Lower leg skin (tissue), 4 donors: Measurements from ENCODE around the gene C17orf113. TPM values are rescaled to one million over a fixed set of nuclear protein-coding genes. Genes with fewer than 3 reads are reported as not detected.
A peak's percentile ranks its signal among the peaks of the same experiment; 100 is the strongest.
"Not testable (repeated sequence)": the region's sequence is repeated elsewhere in the genome, so short reads cannot be mapped to it uniquely, and the experiment has no call there.

ENCODE experiments used
- DNase-seq, 2 donors: peaks; one replicate each; pipeline ENCODE4 v3.0.0-alpha.2; 2019; ENCODE audit warnings: low spot score in 2 of 2
- H3K4me3 ChIP-seq: fragments of 200-600 bp; sonication (generic); 2 replicates; pipeline ENCODE4 v1.5.1; 2017; ENCODE audit warnings: mild to moderate bottlenecking, low read depth; ENCODE audit not compliant: poor library complexity, severe bottlenecking
- POLR2A ChIP-seq, 2 donors: fragments of 450-650 bp; IDR thresholded peaks; one replicate each; pipeline ENCODE4 v1.6.1; 2016 to 2017; ENCODE audit warnings: antibody characterized with exemption in 2 of 2, mild to moderate bottlenecking in 1 of 2, moderate library complexity in 1 of 2
- WGBS, 2 donors: methylation state at CpG; one replicate each; pipeline ENCODE4 v1.1.5; 2018; 5-methylcytosine and 5-hydroxymethylcytosine counted together
- intact Hi-C: fragments of 100-400 bp; cut with DNase I; formaldehyde crosslinking; loops from one replicate; pipeline ENCODE4 v1.15.0; 2023; ENCODE audit warnings: low total_unique reads
- total RNA-seq, 4 donors: library from RNA; depleted of rRNA; stranded (reverse); fragments of >200 nt; gene quantifications; one replicate each; pipeline ENCODE4 v1.1.0, GENCODE V29; 2016
- TF ChIP-seq, protein P1 (sequence below), 3 donors: fragments of 450-650 bp; IDR thresholded peaks; one replicate each; pipeline ENCODE4 v1.5.1; 2016; ENCODE audit warnings: antibody characterized with exemption in 3 of 3, mild to moderate bottlenecking in 3 of 3, moderate library complexity in 2 of 3

The C17orf113 gene
- total RNA-seq, 4 donors from 2014 or later, result 0.97 to 1.8 (median 1.5) TPM

DNA sequence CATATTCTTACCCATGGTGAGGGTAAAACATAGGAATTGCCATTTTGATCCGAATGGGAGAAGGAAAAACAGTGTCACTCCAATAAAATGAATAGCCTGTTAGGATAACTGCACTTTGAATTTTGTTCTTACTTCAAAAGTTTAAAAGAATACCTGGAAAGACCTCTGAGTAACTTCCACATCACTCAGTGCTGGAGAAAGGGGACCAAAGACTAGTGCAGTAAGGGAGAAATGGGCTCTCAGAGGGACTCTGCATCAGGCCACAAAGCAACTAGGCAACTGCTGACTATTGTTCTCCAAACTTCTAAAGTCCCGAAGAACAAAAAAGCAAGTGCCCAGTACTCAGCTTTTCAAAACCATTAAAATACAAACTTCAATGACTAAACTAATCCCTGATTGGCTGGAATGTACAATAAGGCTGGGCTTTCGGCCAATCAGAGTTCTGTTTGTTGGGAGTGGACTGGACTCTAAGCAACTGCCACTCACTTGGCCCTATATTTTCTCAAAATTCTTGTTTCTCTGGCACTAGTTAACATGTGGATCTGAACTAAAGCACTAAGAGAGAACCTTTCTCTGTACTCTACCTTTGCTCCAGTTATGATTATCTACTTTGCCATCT is 39.4 kb downstream of the C17orf113 start:
- DNase-seq, result peak in 1 of 2 donors; percentile 50
- TF ChIP-seq, protein P1, sequence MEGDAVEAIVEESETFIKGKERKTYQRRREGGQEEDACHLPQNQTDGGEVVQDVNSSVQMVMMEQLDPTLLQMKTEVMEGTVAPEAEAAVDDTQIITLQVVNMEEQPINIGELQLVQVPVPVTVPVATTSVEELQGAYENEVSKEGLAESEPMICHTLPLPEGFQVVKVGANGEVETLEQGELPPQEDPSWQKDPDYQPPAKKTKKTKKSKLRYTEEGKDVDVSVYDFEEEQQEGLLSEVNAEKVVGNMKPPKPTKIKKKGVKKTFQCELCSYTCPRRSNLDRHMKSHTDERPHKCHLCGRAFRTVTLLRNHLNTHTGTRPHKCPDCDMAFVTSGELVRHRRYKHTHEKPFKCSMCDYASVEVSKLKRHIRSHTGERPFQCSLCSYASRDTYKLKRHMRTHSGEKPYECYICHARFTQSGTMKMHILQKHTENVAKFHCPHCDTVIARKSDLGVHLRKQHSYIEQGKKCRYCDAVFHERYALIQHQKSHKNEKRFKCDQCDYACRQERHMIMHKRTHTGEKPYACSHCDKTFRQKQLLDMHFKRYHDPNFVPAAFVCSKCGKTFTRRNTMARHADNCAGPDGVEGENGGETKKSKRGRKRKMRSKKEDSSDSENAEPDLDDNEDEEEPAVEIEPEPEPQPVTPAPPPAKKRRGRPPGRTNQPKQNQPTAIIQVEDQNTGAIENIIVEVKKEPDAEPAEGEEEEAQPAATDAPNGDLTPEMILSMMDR (IDR thresholded peaks at IDR 0.05), result no peak
- no peak for TF ChIP-seq POLR2A (IDR thresholded peaks at IDR 0.05)
- H3K4me3 ChIP-seq, result no peak overlapping the region
- WGBS, 2 donors, result 90% methylated on average over 3 of the region's 3 CpGs
- intact Hi-C loops, result no loop called here

GRCh38 chr17:42010266-42010680 is 40.1 kb downstream of the C17orf113 start:
- intact Hi-C loops, result not testable (repeated sequence)
- 45 to 48% methylated on average over 9 of the region's 9 CpGs for WGBS, 2 donors

DNA sequence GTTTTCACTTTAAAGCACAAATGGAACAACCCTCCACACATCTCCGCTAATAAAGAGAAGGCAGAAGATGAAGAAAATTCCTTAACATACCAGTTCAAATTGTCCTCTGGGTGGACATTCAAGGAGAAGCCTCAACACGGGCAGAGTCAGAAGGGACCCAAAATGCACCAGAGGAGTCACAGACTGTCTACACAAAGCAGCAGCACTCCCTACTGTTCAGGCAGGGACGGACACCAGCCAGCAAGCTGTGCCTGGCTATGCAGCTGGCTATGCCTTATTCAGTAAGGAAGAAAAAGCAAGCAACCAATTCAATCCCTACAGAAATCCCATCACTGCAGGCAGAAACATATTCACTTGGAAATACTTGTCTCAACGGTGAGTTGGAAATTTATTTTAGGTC is 41.2 kb downstream of the C17orf113 start:
- intact Hi-C loops, result no loop called here
- 75 to 82% methylated on average over 4 of the region's 4 CpGs for WGBS, 2 donors
- TF ChIP-seq, protein P1 (IDR thresholded peaks at IDR 0.05), result no peak
- no peak for TF ChIP-seq POLR2A (IDR thresholded peaks at IDR 0.05)
- DNase-seq, result peak in 1 of 2 donors; percentile 62
- no peak overlapping the region for H3K4me3 ChIP-seq

More at GRCh38 chr17:42010266-42010680, 40.1 kb downstream of the C17orf113 start:
- not testable (repeated sequence) for H3K4me3 ChIP-seq
- peak; percentile 22 to 87 for DNase-seq

DNA sequence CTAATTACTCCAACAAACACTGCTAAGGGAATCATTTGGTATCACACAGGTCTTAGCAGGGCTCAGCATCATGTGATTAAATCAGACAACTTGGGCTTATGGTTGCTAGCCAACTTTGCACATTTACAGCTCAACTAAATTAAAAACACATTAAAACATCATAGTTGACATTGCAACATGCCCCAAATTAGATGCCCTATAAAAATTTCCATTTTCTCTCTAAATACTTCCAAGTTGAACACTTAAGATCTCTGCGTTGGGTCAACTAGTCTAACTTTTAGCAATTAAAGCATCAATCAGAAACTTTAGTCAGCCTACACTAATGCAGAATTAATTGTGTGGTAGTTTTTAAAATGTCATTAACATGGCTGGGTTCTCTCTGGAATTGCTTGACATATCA is 45.2 kb downstream of the C17orf113 start:
- no peak for DNase-seq
- H3K4me3 ChIP-seq, result no peak overlapping the region
- TF ChIP-seq, protein P1 (IDR thresholded peaks at IDR 0.05), result no peak
- no peak for TF ChIP-seq POLR2A (IDR thresholded peaks at IDR 0.05)
- intact Hi-C loops, result no loop called here
- 45 to 50% methylated on average over 1 of the region's 1 CpG for WGBS, 2 donors

- intact Hi-C loops, result no loop called here
- 77 to 88% methylated on average over 3 of the region's 3 CpGs for WGBS, 2 donors
- H3K4me3 ChIP-seq, result no peak overlapping the region
- no peak for DNase-seq
- TF ChIP-seq POLR2A (IDR thresholded peaks at IDR 0.05), result no peak
Observed at GRCh38 chr17:42002792-42003301, 47.6 kb downstream of the C17orf113 start.

DNA sequence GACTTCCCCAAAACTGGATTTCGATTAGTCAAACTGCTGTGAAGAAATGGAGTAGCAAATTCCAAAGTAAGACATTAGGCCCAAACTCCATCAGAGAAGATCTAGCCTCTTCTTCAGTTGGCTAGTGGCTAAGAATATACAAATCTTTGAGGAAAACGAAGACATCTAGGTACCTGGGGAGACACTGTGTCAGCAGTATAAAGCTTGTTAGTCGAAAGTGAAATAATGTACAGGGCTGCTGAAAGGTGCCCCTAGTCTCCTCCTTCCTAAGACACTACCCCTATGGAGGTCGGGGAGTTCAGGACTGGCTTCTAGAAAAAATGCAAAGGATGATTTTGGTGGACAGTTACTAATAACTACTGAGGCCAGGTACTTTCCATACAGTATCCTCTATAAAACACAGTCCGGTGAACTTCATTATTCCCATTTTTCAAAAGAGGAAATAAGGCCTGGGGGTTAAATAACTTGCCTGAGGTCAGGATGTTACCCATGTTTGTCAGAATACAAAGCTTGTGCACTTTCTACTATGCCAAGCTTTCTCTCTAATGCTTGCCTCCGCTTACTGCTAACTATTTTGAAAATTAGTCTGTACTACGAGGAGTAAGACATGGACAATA is 48.1 kb downstream of the C17orf113 start:
- TF ChIP-seq POLR2A (IDR thresholded peaks at IDR 0.05), result no peak
- TF ChIP-seq, protein P1 (IDR thresholded peaks at IDR 0.05), result no peak

More for the DNA sequence above, 48.1 kb downstream of the C17orf113 start:
- intact Hi-C loops, result no loop called here
- DNase-seq, result no peak
- 90 to 91% methylated on average over 7 of the region's 7 CpGs for WGBS, 2 donors
- no peak overlapping the region for H3K4me3 ChIP-seq
